GM23248 (cell line): ENCODE measurements around the gene LARP4B.

ENCODE experiments used
- EZH2 ChIP-seq: fragments of 200-600 bp; sonication (generic); IDR thresholded peaks from 2 replicates; pipeline ENCODE4 v1.6.1; 2018; ENCODE audit warnings: antibody characterized with exemption, mild to moderate bottlenecking; ENCODE audit not compliant: insufficient read depth, poor library complexity, severe bottlenecking
- EZH2phosphoT487 ChIP-seq: fragments of 200-600 bp; sonication (generic); IDR thresholded peaks from 2 replicates; pipeline ENCODE4 v1.6.1; 2018; ENCODE audit warnings: antibody characterized with exemption, moderate library complexity, mild to moderate bottlenecking, low read depth; ENCODE audit not compliant: insufficient read depth

DNA sequence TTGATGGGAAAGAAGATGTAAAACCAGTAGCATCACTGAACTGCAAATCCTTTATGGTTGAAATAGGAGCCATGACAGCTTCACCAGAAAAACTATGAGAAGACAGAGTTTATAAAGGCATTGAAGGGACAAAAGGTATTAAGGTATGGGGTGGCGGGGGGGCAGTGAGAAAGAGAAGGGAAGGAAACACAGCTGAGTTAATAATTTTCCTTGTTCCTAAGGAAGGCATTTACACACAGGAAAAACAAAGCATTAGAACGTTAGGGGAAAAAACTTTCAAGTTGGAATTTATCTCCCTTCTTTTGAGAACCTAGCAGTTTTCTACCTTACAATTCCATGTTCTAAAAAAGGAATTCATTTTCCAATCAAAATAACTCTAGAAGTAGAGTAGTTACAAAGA is 4.4 kb downstream of the LARP4B start:
- TF ChIP-seq EZH2phosphoT487 (no peak), EZH2 (no peak)
